BLaER1 (cell line): ENCODE data around the gene CRYBG3.

ENCODE experiments used
- H3K27ac ChIP-seq: shearing (Covaris generic); formaldehyde crosslinking; 2 replicates; pipeline ENCODE4 v1.8.1; 2022
- H3K27me3 ChIP-seq: shearing (Covaris generic); formaldehyde crosslinking; 2 replicates; pipeline ENCODE4 v1.8.1; 2022
- H3K36me3 ChIP-seq: shearing (Covaris generic); formaldehyde crosslinking; 2 replicates; pipeline ENCODE4 v1.8.1; 2022
- H3K4me1 ChIP-seq: shearing (Covaris generic); formaldehyde crosslinking; 2 replicates; pipeline ENCODE4 v1.8.1; 2022
- H3K4me2 ChIP-seq: shearing (Covaris generic); formaldehyde crosslinking; 2 replicates; pipeline ENCODE4 v1.8.1; 2022
- H3K4me3 ChIP-seq: shearing (Covaris generic); formaldehyde crosslinking; 2 replicates; pipeline ENCODE4 v1.8.1; 2022
- H3K9ac ChIP-seq: shearing (Covaris generic); formaldehyde crosslinking; 2 replicates; pipeline ENCODE4 v1.8.1; 2022
- H3K9me3 ChIP-seq: shearing (Covaris generic); formaldehyde crosslinking; 2 replicates; pipeline ENCODE4 v1.8.1; 2022
- H4K20me1 ChIP-seq: shearing (Covaris generic); formaldehyde crosslinking; 2 replicates; pipeline ENCODE4 v1.8.1; 2022
- Cebpa-rat ChIP-seq: shearing (Covaris generic); IDR thresholded peaks from 2 replicates; pipeline ENCODE4 v1.8.1; 2022

Gene CRYBG3

GRCh38 chr3:97871186-97871585, 49.4 kb downstream of the CRYBG3 start:
- H3K36me3 ChIP-seq: no peaks in the 10 kb centered on the region
- no peak overlapping the region for H3K27ac ChIP-seq
- no peak overlapping the region for H3K4me2 ChIP-seq
- no peaks in the 10 kb centered on the region for H3K27me3 ChIP-seq
- no peak for TF ChIP-seq Cebpa-rat
- no peaks in the 10 kb centered on the region for H3K9me3 ChIP-seq
- H3K4me1 ChIP-seq: no peaks in the 10 kb centered on the region
- H4K20me1 ChIP-seq: no peaks in the 10 kb centered on the region
- H3K4me3 ChIP-seq: no peak overlapping the region
- H3K9ac ChIP-seq: no peak overlapping the region

DNA sequence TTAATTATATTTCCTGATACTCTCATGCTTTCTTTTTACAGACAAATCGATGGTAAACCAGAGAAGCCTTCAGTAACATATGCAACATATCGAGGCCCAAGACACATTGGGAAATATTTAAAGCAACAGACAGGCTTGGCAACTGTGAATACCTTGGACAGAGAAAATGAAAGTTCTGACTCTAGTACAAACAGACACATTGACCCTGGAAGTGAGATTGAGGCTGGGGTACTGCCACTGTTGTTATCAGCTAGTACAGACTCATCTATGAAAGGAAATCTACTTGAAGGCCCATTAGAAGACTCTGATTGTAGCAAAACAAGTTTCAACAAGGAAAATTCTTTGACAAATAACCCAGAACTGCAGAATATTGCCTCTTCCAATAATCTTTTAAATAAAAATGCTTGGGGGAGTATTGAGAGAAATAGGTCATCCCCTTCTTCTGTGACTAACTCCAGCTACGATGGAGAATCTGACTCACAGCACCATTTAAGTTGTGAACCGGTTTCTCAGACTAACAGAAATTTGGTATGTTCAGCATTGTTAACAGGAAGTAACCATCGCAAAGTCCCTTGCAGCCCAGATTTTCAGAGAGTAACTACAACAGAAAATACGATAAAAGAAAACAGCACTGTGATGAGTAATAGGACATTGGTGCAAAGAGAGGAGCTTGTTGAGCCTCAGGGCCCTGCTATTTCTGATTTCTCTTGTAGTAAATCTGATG, 50.2 kb downstream of the CRYBG3 start:
- Histone ChIP-seq H4K20me1 (no peaks in the 10 kb centered on the region), H3K4me3 (no peak overlapping the region), H3K4me2 (no peak overlapping the region), H3K36me3 (no peaks in the 10 kb centered on the region), H3K9me3 (no peaks in the 10 kb centered on the region), H3K27me3 (no peaks in the 10 kb centered on the region), H3K9ac (no peak overlapping the region), H3K4me1 (no peaks in the 10 kb centered on the region), H3K27ac (no peak overlapping the region)
- TF ChIP-seq Cebpa-rat: no peak

GRCh38 chr3:97872525-97873042, 50.8 kb downstream of the CRYBG3 start:
- Histone ChIP-seq H3K4me2 (no peak overlapping the region), H3K4me1 (no peaks in the 10 kb centered on the region), H3K9ac (no peak overlapping the region), H3K4me3 (no peak overlapping the region), H3K27ac (no peak overlapping the region), H3K36me3 (no peaks in the 10 kb centered on the region), H3K27me3 (no peaks in the 10 kb centered on the region), H3K9me3 (no peaks in the 10 kb centered on the region), H4K20me1 (no peaks in the 10 kb centered on the region)
- TF ChIP-seq Cebpa-rat: no peak

DNA sequence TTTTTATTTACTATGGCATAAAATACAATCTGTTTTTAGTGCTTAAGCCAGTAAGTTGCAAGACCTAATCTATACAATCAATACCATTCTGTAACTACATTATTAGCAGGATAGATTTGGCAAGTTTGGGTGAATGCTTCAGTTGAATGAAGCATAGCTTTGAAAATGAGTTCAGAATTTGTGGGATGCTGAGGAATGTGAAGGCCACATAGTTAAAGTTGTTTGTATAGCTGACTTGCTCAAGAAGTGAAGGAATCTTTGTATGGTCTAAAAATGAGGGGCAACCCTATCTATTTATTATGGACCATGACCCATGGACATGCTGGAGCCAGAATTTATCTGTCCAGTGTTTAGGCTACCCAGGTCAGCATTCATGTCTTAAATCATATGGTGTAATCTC, 58.5 kb downstream of the CRYBG3 start:
- Histone ChIP-seq H3K4me3 (no peak overlapping the region), H3K27ac (no peak overlapping the region), H3K36me3 (no peaks in the 10 kb centered on the region), H4K20me1 (no peaks in the 10 kb centered on the region), H3K9me3 (no peaks in the 10 kb centered on the region), H3K9ac (no peak overlapping the region), H3K4me2 (no peak overlapping the region), H3K27me3 (no peaks in the 10 kb centered on the region), H3K4me1 (no peaks in the 10 kb centered on the region)
- TF ChIP-seq Cebpa-rat: no peak

DNA sequence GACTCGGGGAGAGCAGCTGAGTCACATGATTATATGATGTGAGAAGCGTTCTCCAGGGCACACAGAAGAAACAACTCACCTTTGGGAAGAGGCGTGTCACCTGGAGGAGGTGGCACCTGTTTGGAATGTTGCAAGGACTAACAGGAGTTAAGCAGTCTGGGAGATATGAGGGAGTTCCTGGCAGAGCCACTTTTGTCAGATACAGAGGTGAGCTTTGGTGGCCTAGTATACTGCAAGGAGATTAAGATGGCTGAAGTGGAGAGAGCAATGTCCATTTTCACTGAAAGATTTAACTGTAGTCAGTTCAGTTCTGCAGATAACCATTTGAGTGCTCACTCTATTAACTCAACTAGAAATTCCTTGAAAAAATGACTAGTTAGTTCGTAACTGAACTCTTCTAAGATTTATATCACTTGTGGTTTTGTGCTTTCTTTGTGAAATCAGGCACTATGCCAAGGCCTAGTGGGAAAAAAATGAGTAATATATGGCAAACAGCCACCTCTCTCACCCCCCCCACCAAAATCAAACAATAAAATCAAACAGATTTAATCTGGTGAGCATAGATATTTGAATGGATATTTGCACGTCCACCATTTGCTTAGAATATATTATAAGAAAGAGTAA, 61.3 kb downstream of the CRYBG3 start:
- no peak overlapping the region for H3K27ac ChIP-seq
- no peaks in the 10 kb centered on the region for H4K20me1 ChIP-seq
- H3K4me1 ChIP-seq: no peaks in the 10 kb centered on the region
- H3K9ac ChIP-seq: no peak overlapping the region
- H3K9me3 ChIP-seq: no peaks in the 10 kb centered on the region
- TF ChIP-seq Cebpa-rat: no peak
- H3K4me3 ChIP-seq: no peak overlapping the region
- H3K36me3 ChIP-seq: no peaks in the 10 kb centered on the region
- no peak overlapping the region for H3K4me2 ChIP-seq
- no peaks in the 10 kb centered on the region for H3K27me3 ChIP-seq

DNA sequence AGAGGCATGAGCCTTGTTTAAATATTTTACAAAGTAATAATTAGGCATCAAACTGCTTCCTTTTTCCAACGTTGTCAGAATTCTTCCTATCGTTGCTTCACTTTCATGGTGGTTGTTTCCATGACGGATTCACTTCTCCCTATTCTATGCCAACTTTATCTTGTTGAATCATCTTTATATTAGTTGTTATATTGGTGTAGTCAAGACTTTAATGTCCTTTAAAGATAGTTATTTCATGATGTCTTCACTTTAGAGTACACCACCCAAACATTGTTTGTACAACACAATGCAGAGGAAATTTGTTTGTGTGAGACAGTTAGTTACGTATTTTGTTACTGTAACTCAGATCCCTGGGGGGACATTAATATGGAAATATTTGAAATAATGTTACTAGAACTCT, 61.9 kb downstream of the CRYBG3 start:
- TF ChIP-seq Cebpa-rat: no peak
- no peaks in the 10 kb centered on the region for H3K27me3 ChIP-seq
- no peaks in the 10 kb centered on the region for H3K9me3 ChIP-seq
- no peaks in the 10 kb centered on the region for H3K36me3 ChIP-seq
- no peak overlapping the region for H3K4me2 ChIP-seq
- H3K27ac ChIP-seq: no peak overlapping the region
- no peaks in the 10 kb centered on the region for H4K20me1 ChIP-seq
- no peak overlapping the region for H3K9ac ChIP-seq
- H3K4me3 ChIP-seq: no peak overlapping the region
- H3K4me1 ChIP-seq: no peaks in the 10 kb centered on the region

GRCh38 chr3:97884586-97885123, 62.8 kb downstream of the CRYBG3 start:
- Histone ChIP-seq H3K27me3 (no peaks in the 10 kb centered on the region), H3K4me3 (no peak overlapping the region), H3K4me2 (no peak overlapping the region), H3K36me3 (no peaks in the 10 kb centered on the region), H3K27ac (no peak overlapping the region), H3K9me3 (no peaks in the 10 kb centered on the region), H3K9ac (no peak overlapping the region), H4K20me1 (no peaks in the 10 kb centered on the region), H3K4me1 (no peaks in the 10 kb centered on the region)
- no peak for TF ChIP-seq Cebpa-rat

- TF ChIP-seq Cebpa-rat: no peak
- Histone ChIP-seq H3K9ac (no peak overlapping the region), H3K36me3 (no peaks in the 10 kb centered on the region), H3K27ac (no peak overlapping the region), H4K20me1 (no peaks in the 10 kb centered on the region), H3K9me3 (no peaks in the 10 kb centered on the region), H3K4me2 (no peak overlapping the region), H3K4me1 (no peaks in the 10 kb centered on the region), H3K4me3 (no peak overlapping the region), H3K27me3 (no peaks in the 10 kb centered on the region)
Observed at GRCh38 chr3:97885931-97886824, 64.4 kb downstream of the CRYBG3 start.

DNA sequence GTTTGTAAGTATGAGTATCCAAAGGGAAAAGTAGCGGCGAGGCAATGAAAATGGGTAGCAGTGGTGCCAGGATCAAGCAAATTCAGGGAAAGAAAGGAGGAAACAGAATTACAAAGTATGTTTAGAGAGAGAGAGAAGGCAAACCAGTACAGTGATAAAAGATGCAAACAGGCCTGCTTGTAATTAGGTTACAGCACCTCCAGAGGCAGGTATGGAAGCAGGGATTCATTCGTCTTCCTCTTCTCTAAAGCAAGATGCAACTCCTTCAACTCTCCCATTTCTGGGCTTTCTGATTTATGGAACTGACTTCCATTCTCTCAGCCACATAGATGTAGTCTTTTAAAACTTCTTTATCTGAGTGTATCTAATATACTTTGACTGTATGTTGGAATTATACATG, 68.0 kb downstream of the CRYBG3 start:
- TF ChIP-seq Cebpa-rat: no peak
- Histone ChIP-seq H3K27me3 (no peaks in the 10 kb centered on the region), H3K36me3 (no peaks in the 10 kb centered on the region), H3K4me1 (no peaks in the 10 kb centered on the region), H3K4me3 (no peak overlapping the region), H3K9ac (no peak overlapping the region), H3K9me3 (no peaks in the 10 kb centered on the region), H3K4me2 (no peak overlapping the region), H4K20me1 (no peaks in the 10 kb centered on the region), H3K27ac (no peak overlapping the region)

GRCh38 chr3:97892852-97893251, 71.0 kb downstream of the CRYBG3 start:
- TF ChIP-seq Cebpa-rat: no peak
- H3K27me3 ChIP-seq: no peaks in the 10 kb centered on the region
- no peaks in the 10 kb centered on the region for H3K9me3 ChIP-seq
- no peaks in the 10 kb centered on the region for H3K36me3 ChIP-seq
- no peak overlapping the region for H3K9ac ChIP-seq
- no peaks in the 10 kb centered on the region for H4K20me1 ChIP-seq
- H3K4me3 ChIP-seq: no peak overlapping the region
- no peaks in the 10 kb centered on the region for H3K4me1 ChIP-seq
- no peak overlapping the region for H3K27ac ChIP-seq
- H3K4me2 ChIP-seq: no peak overlapping the region
